H1 (cell line): ENCODE measurements around the gene EDEM2.

ENCODE experiments used
- EP300 ChIP-seq, 2 experiments: IDR thresholded peaks; 1 replicate in 1 of 2; 2 replicates in 1 of 2; pipeline ENCODE4 v1.6.1; 2011 to 2012; ENCODE audit warnings: low read depth in 2 of 2, low read length in 2 of 2, mild to moderate bottlenecking in 2 of 2, borderline replicate concordance in 1 of 2, inconsistent platforms in 1 of 2, moderate library complexity in 1 of 2
- POLR2A ChIP-seq, 2 experiments: IDR thresholded peaks; 1 replicate in 1 of 2; 2 replicates in 1 of 2; pipeline ENCODE4 v1.6.1; 2011; ENCODE audit warnings: low read depth in 2 of 2, low read length in 2 of 2, mild to moderate bottlenecking in 2 of 2; ENCODE audit errors: control extremely low read depth in 1 of 2
- TF ChIP-seq, protein P1 (sequence below), 3 experiments: IDR thresholded peaks; 1 replicate in 2 of 3; 2 replicates in 1 of 3; pipeline versions ENCODE4 v1.5.1 to v1.6.1; 2011; ENCODE audit warnings: low read length in 3 of 3, mild to moderate bottlenecking in 3 of 3, inconsistent platforms in 2 of 3, low read depth in 1 of 3, moderate library complexity in 1 of 3; ENCODE audit not compliant: insufficient read depth in 1 of 3; ENCODE audit errors: control extremely low read depth in 1 of 3

DNA sequence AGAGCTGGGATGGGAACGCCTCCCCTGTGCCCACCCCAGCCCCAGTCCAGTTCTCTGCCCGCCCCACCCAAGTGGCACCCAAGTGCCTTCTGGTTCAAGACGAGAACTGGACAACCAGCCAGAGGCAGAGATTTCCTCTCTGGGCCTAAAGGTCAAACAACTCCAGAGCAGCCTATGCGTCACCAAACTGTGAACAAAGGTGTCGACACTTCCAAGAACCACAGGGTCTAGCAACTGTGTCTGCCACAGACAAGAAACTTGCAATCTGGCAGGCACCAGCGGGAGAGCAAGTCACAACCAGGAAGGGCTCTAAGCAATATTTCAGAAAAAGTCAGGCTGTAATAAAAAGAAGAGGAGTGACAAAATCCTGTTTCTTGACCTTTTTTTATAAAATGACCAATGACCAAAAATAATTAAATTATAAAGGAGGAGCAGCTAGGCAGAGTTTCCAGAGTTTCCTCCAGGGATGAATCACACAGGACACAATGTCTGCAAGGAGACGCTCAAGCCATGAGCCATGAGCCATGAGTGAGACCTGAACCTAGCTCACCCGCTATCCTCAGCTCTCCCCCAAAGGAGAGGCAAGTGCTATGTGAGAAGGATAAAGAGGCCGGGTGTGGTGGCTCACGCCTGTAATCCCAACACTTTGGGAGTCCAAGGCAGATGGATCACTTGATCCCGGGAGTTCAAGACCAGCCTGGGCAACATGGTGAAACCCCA is 11.1 kb downstream of the EDEM2 start:
- TF ChIP-seq EP300 (IDR thresholded peaks at IDR 0.05; ENCODE audit: borderline replicate concordance in 1 of 2, low read depth in 2 of 2, low read length in 2 of 2), result no peak
- TF ChIP-seq, protein P1, sequence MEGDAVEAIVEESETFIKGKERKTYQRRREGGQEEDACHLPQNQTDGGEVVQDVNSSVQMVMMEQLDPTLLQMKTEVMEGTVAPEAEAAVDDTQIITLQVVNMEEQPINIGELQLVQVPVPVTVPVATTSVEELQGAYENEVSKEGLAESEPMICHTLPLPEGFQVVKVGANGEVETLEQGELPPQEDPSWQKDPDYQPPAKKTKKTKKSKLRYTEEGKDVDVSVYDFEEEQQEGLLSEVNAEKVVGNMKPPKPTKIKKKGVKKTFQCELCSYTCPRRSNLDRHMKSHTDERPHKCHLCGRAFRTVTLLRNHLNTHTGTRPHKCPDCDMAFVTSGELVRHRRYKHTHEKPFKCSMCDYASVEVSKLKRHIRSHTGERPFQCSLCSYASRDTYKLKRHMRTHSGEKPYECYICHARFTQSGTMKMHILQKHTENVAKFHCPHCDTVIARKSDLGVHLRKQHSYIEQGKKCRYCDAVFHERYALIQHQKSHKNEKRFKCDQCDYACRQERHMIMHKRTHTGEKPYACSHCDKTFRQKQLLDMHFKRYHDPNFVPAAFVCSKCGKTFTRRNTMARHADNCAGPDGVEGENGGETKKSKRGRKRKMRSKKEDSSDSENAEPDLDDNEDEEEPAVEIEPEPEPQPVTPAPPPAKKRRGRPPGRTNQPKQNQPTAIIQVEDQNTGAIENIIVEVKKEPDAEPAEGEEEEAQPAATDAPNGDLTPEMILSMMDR (IDR thresholded peaks at IDR 0.05; ENCODE audit: control extremely low read depth in 1 of 3, insufficient read depth in 1 of 3, low read depth in 1 of 3, low read length in 3 of 3), result no peak
- no peak for TF ChIP-seq POLR2A (IDR thresholded peaks at IDR 0.05; ENCODE audit: control extremely low read depth in 1 of 2, low read depth in 2 of 2, low read length in 2 of 2)
